K562 (cell line): ENCODE results near the gene MACROD2. TPM values are rescaled to one million over a fixed set of nuclear protein-coding genes. Genes with fewer than 3 reads are reported as not detected.

Experiments used
- ATAC-seq: fragments of 200-7000 bp; cut with Tn5 transposase; 3 replicates; pipeline ENCODE4 v1.9.1; 2020; ENCODE audit warnings: moderate library complexity
- BruUV-seq: library from RNA; stranded (reverse); fragments of 400-500 nt; replicated peaks from 2 replicates; lab custom pipeline; 2021; lab: Mats Ljungman, UMichigan
- CTCF ChIA-PET: fragments of 300-600 bp; formaldehyde crosslinking; extraction: SDS; loops from one replicate; lab custom pipeline; 2021; ENCODE audit warnings: low intra/inter-chr PET ratio; lab: Yijun Ruan, JAX
- POLR2A ChIA-PET: fragments of 300-600, 350-650 bp; sonication (Branson Sonifier 250); formaldehyde crosslinking; extraction: SDS; loops from one replicate; lab custom pipeline; 2021; ENCODE audit warnings: antibody characterized with exemption, inconsistent platforms; lab: Yijun Ruan, JAX
- DNase-seq, 4 experiments: peaks; one replicate each; pipeline versions ENCODE4 v3.0.0 to v3.0.0-alpha.2; 2011 to 2018; ENCODE audit warnings: low spot score in 3 of 4, mixed read lengths in 3 of 4; ENCODE audit errors: extremely low read depth in 1 of 4
- FAIRE-seq: peaks from 2 replicates; lab custom pipeline; 2011; peaks lifted over from hg19 to GRCh38; lab: Jason Lieb, UNC
- H2AFZ ChIP-seq: 2 replicates; pipeline ENCODE4 v1.6.0; 2011; ENCODE audit warnings: low read depth, low read length, control low read depth, inconsistent platforms
- H3K27ac ChIP-seq: fragments of 200-600 bp; 3 replicates; pipeline ENCODE4 v1.8.0; 2011; ENCODE audit warnings: low read depth, mild to moderate bottlenecking, control low read depth, inconsistent platforms, low read length, moderate library complexity, mixed read lengths; ENCODE audit errors: extremely low read depth
- H3K27me3 ChIP-seq, 2 experiments: fragments of 300-600 bp in 1 of 2; 2 replicates in 1 of 2; 3 replicates in 1 of 2; pipeline versions ENCODE4 v1.6.0 to v1.8.0; 2011; ENCODE audit warnings: inconsistent platforms in 2 of 2, low read length in 2 of 2, mild to moderate bottlenecking in 1 of 2, mixed read lengths in 1 of 2, moderate library complexity in 1 of 2; ENCODE audit not compliant: control insufficient read depth in 2 of 2, insufficient read depth in 2 of 2
- H3K36me3 ChIP-seq: fragments of 300-600 bp; 3 replicates; pipeline ENCODE4 v1.8.0; 2011; ENCODE audit warnings: mild to moderate bottlenecking, low read length, inconsistent platforms; ENCODE audit not compliant: control insufficient read depth, insufficient read depth
- H3K4me1 ChIP-seq, 2 experiments: fragments of 200-600 bp in 1 of 2; replicated peaks in 1 of 2; 2 replicates in 1 of 2; 3 replicates in 1 of 2; pipeline versions ENCODE4 v1.5.1 to v1.8.0; 2011; ENCODE audit warnings: inconsistent platforms in 2 of 2, low read length in 2 of 2, mild to moderate bottlenecking in 1 of 2, mixed read lengths in 1 of 2, moderate library complexity in 1 of 2; ENCODE audit not compliant: control insufficient read depth in 2 of 2, insufficient read depth in 2 of 2
- H3K4me2 ChIP-seq: 2 replicates; pipeline ENCODE4 v1.6.1; 2011; ENCODE audit warnings: low read length, control low read depth, inconsistent platforms, mixed read lengths; ENCODE audit not compliant: insufficient read depth
- H3K4me3 ChIP-seq: fragments of 200-600 bp; sonication (generic), shearing (Covaris generic); 2 replicates; pipeline ENCODE4 v1.5.1; 2016; ENCODE audit warnings: control low read depth, inconsistent platforms
- H3K79me2 ChIP-seq: fragments of 200-600 bp; 3 replicates; pipeline ENCODE4 v1.8.0; 2011; ENCODE audit warnings: low read length, inconsistent platforms; ENCODE audit not compliant: control insufficient read depth, insufficient read depth
- H3K9ac ChIP-seq, 2 experiments: 2 replicates each; pipeline versions ENCODE4 v1.6.0 to v1.6.1; 2011; ENCODE audit warnings: low read depth in 2 of 2, low read length in 2 of 2, control low read depth in 1 of 2, inconsistent platforms in 1 of 2, mild to moderate bottlenecking in 1 of 2, mixed read lengths in 1 of 2; ENCODE audit not compliant: insufficient read depth in 1 of 2
- H3K9me1 ChIP-seq: one replicate; pipeline ENCODE4 v1.6.0; 2011; ENCODE audit warnings: inconsistent platforms, mild to moderate bottlenecking, low read length, moderate library complexity; ENCODE audit not compliant: control insufficient read depth, insufficient read depth
- H3K9me3 ChIP-seq: replicated peaks from 2 replicates; pipeline ENCODE4 v1.5.1; 2011; ENCODE audit warnings: low read depth, low read length, inconsistent platforms; ENCODE audit not compliant: control insufficient read depth, insufficient read depth
- H4K20me1 ChIP-seq: replicated peaks from 2 replicates; pipeline ENCODE4 v1.6.1; 2011; ENCODE audit warnings: low read length, inconsistent platforms, mixed read lengths; ENCODE audit not compliant: control insufficient read depth, insufficient read depth
- CBX5 ChIP-seq: IDR thresholded peaks from 2 replicates; pipeline ENCODE4 v1.6.1; 2014; ENCODE audit warnings: low read depth, borderline replicate concordance
- ESRRA ChIP-seq: fragments of 450-650 bp; IDR thresholded peaks from 2 replicates; pipeline ENCODE4 v1.6.1; 2014; ENCODE audit warnings: low read depth, mild to moderate bottlenecking, moderate library complexity, borderline replicate concordance
- L3MBTL2 ChIP-seq: fragments of 450-650 bp; IDR thresholded peaks from 2 replicates; pipeline ENCODE4 v1.6.1; 2016; ENCODE audit warnings: mild to moderate bottlenecking, moderate library complexity
- MCM7 ChIP-seq, 2 experiments: fragments of 450-650 bp; IDR thresholded peaks; 2 replicates each; pipeline ENCODE4 v1.6.1; 2016 to 2018
- NFYB ChIP-seq: IDR thresholded peaks from 2 replicates; pipeline ENCODE4 v1.6.1; 2011; ENCODE audit warnings: mild to moderate bottlenecking, moderate library complexity; ENCODE audit not compliant: insufficient read length; ENCODE audit errors: extremely low read depth
- PHF8 ChIP-seq: fragments of 200-600 bp; sonication (generic); IDR thresholded peaks from 2 replicates; pipeline ENCODE4 v1.6.1; 2012; ENCODE audit warnings: mixed run types, mild to moderate bottlenecking, inconsistent platforms, low read length, moderate library complexity, borderline replicate concordance
- THRA ChIP-seq: fragments of 450-650 bp; IDR thresholded peaks from 2 replicates; pipeline ENCODE4 v1.6.1; 2017; ENCODE audit warnings: mild to moderate bottlenecking, moderate library complexity
- ZBTB2 ChIP-seq: fragments of 450-650 bp; IDR thresholded peaks from 2 replicates; pipeline ENCODE4 v1.6.1; 2016; ENCODE audit warnings: antibody characterized with exemption
- ZNF780A ChIP-seq: fragments of 250-450 bp; sonication (Bioruptor Pico); IDR thresholded peaks from 2 replicates; pipeline ENCODE4 v1.5.0; 2021; ENCODE audit warnings: mild to moderate bottlenecking
- WGBS: fragments of 100-300 bp; shearing (Covaris generic); methylation state at CpG from one replicate; pipeline ENCODE4 v1.1.6; 2016; ENCODE audit warnings: low coverage, mixed read lengths; ENCODE audit not compliant: insufficient coverage; ENCODE audit errors: missing lambda C conversion rate; 5-methylcytosine and 5-hydroxymethylcytosine counted together
- in situ Hi-C: fragments of 300-500 bp; cut with MboI; formaldehyde crosslinking; loops from 4 replicates; pipeline ENCODE4 v1.15.0; 2018; ENCODE audit warnings: inconsistent platforms, mixed read lengths
- intact Hi-C: fragments of 100-400 bp; cut with micrococcal nuclease; formaldehyde crosslinking; loops from 2 replicates; pipeline ENCODE4 v1.14.2; 2022
- polyA plus RNA-seq, 8 experiments: library from polyadenylated mRNA; depleted of rRNA in 4 of 8; stranded (reverse) in 5 of 8; unstranded in 3 of 8; fragments of >200 nt; fragmentation: Nextera tagmentation in 2 of 8; fragmentation: Illumina TruSeq in 1 of 8; extraction: Ambion mirVana in 2 of 8; extraction: Trizol in 1 of 8; gene quantifications; 2 replicates each; pipeline versions ENCODE4 v1.2.1 to v1.2.3, GENCODE V29; 2011 to 2014; ENCODE audit warnings: inconsistent platforms in 1 of 8, missing spikeins in 1 of 8
- total RNA-seq, 7 experiments: library from RNA; depleted of rRNA in 6 of 7; stranded (reverse); fragments of >200 nt in 6 of 7; fragmentation: Illumina TruSeq in 2 of 7; extraction: Trizol in 2 of 7; gene quantifications; 2 replicates each; pipeline versions ENCODE4 v1.2.1 to v1.2.3, GENCODE V29; 2011 to 2021; ENCODE audit warnings: low replicate concordance in 1 of 7
- TF ChIP-seq, protein P1 (sequence below): fragments of 450-650 bp; formaldehyde crosslinking; IDR thresholded peaks from 2 replicates; pipeline ENCODE4 v1.4.0; 2022; ENCODE audit warnings: missing genetic modification characterization
- TF ChIP-seq, protein P2 (sequence below), 3 experiments: fragments of 200-800 bp in 1 of 3; sonication (Bioruptor generic) in 1 of 3; sonication (generic) in 1 of 3; formaldehyde crosslinking in 1 of 3; IDR thresholded peaks; 2 replicates each; pipeline versions ENCODE4 v1.6.1 to v1.8.0; 2016 to 2022; ENCODE audit warnings: mild to moderate bottlenecking in 2 of 3, missing compliant biosample characterization in 2 of 3, missing genetic modification characterization in 2 of 3, missing genetic modification reagents in 1 of 3

MACROD2 gene
- total and polyA plus RNA-seq, 9 of the 15 experiments (the other 6 are each of a cell fraction or from before 2014, with no cell fraction given): not detected

- TF ChIP-seq THRA (no peak), MCM7 (IDR thresholded peaks at IDR 0.05) (no peak), ZNF780A (CRISPR knock-in tag) (no peak), L3MBTL2 (no peak)
- TF ChIP-seq, protein P1, sequence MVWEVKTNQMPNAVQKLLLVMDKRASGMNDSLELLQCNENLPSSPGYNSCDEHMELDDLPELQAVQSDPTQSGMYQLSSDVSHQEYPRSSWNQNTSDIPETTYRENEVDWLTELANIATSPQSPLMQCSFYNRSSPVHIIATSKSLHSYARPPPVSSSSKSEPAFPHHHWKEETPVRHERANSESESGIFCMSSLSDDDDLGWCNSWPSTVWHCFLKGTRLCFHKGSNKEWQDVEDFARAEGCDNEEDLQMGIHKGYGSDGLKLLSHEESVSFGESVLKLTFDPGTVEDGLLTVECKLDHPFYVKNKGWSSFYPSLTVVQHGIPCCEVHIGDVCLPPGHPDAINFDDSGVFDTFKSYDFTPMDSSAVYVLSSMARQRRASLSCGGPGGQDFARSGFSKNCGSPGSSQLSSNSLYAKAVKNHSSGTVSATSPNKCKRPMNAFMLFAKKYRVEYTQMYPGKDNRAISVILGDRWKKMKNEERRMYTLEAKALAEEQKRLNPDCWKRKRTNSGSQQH (CRISPR knock-in tag): no peak
- TF ChIP-seq, protein P2, sequence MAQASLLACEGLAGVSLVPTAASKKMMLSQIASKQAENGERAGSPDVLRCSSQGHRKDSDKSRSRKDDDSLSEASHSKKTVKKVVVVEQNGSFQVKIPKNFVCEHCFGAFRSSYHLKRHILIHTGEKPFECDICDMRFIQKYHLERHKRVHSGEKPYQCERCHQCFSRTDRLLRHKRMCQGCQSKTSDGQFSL (CRISPR knock-in tag; IDR thresholded peaks at IDR 0.05): no peak
- TF ChIP-seq, protein P2 (tag; IDR thresholded peaks at IDR 0.05): no peak
Measured at GRCh38 chr20:15461938-15462337, 1466.6 kb downstream of the MACROD2 start (continued).

DNA sequence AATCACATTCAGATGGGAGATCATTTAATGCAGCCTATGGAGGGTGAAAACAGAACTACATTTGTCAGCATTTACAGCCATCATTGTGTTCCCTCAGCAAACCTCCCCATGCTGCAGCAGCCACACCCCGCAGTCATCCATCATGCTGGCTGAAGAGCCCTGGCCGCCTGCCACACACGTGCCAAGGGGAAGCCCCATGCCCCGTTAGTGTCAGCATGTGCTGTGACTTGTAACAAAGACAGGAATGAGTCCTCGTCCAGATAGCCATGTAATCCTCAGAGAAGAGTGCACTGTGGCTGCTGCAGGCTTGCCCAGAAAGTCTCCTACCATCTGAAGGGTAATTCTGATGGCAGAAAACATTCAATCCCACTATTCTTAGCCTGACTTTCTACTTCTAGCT, 1480.2 kb downstream of the MACROD2 start:
- Histone ChIP-seq H2AFZ (no peak overlapping the region), H3K9me1 (no peaks in the 10 kb centered on the region), H3K27me3 (no peaks in the 10 kb centered on the region), H3K4me1 (no peaks in the 10 kb centered on the region), H3K79me2 (no peaks in the 10 kb centered on the region), H3K9ac (no peak overlapping the region), H3K9me3 (no peaks in the 10 kb centered on the region; the same call in 1 of the 2 replicates), H4K20me1 (no peaks in the 10 kb centered on the region), H3K36me3 (no peaks in the 10 kb centered on the region), H3K4me3 (no peak overlapping the region), H3K27ac (no peak overlapping the region), H3K4me2 (no peak overlapping the region)
- ATAC-seq (no peak), DNase-seq (no peak), FAIRE-seq (no peak)
- TF ChIP-seq CBX5 (no peak), ESRRA (no peak), NFYB (no peak), ZBTB2 (no peak), PHF8 (no peak)
- CTCF ChIA-PET: no interaction called here
- BruUV-seq: no TSS peak
- in situ Hi-C loops: no loop called here
- POLR2A ChIA-PET: no interaction called here
- 5% methylated on average over 4 of the region's 5 CpGs for WGBS
- intact Hi-C loops: no loop called here
